AG04450 (cell line): Measurements from ENCODE around the gene ADGRD2. TPM values are rescaled to one million over a fixed set of nuclear protein-coding genes. Genes with fewer than 3 reads are reported as not detected.
"Not testable (repeated sequence)": the region's sequence is repeated elsewhere in the genome, so short reads cannot be mapped to it uniquely, and the experiment has no call there.

Experiments used
- CTCF ChIA-PET: fragments of 300-600, 350-600 bp; formaldehyde crosslinking; extraction: SDS; loops from one replicate; lab custom pipeline; 2022; ENCODE audit warnings: antibody characterized with exemption, inconsistent platforms; lab: Charles Lee
- POLR2A ChIA-PET: fragments of 350-600 bp; formaldehyde crosslinking; extraction: SDS; loops from one replicate; lab custom pipeline; 2021; ENCODE audit warnings: antibody characterized with exemption, inconsistent platforms; lab: Yijun Ruan, JAX
- DNase-seq: peaks from one replicate; pipeline ENCODE4 v3.0.0-alpha.2; 2011; ENCODE audit warnings: low read depth, low spot score
- H3K27ac ChIP-seq: one replicate; pipeline ENCODE4 v1.5.1; 2012; ENCODE audit warnings: low read depth, low read length, control low read depth
- H3K27me3 ChIP-seq: one replicate; pipeline ENCODE4 v1.6.0; 2012; ENCODE audit warnings: low read length; ENCODE audit not compliant: control insufficient read depth, insufficient read depth
- H3K4me3 ChIP-seq: 2 replicates; pipeline ENCODE4 v1.5.1; 2011; ENCODE audit warnings: mild to moderate bottlenecking, low read depth, low read length, control low read depth
- H3K9me3 ChIP-seq: 2 replicates; pipeline ENCODE4 v1.5.1; 2012; ENCODE audit warnings: low read length; ENCODE audit not compliant: control insufficient read depth, insufficient read depth
- CTCF ChIP-seq: IDR thresholded peaks from 2 replicates; pipeline ENCODE4 v1.5.1; 2011; ENCODE audit warnings: low read depth, low read length, control low read depth, inconsistent platforms
- polyA plus RNA-seq: library from polyadenylated mRNA; depleted of rRNA; stranded (reverse); fragments of >200 nt; gene quantifications from 2 replicates; pipeline ENCODE4 v1.2.3, GENCODE V29; 2011

ADGRD2 gene
- polyA plus RNA-seq, 1 experiment = not detected

- no peak for TF ChIP-seq CTCF
- Histone ChIP-seq H3K27ac (no peak overlapping the region), H3K9me3 (no peaks in the 10 kb centered on the region), H3K4me3 (no peak overlapping the region), H3K27me3 (peaks cover 8% of the 10 kb centered on the region)
- CTCF ChIA-PET = interaction anchor here (0.5 kb wide), 1 partner anchor 12 kb away, joined by 3 read pairs; no protein-coding TSS in a partner anchor
- DNase-seq = no peak
- POLR2A ChIA-PET = no interaction called here
Measured at GRCh38 chr9:124423591-124423990, 26.7 kb upstream of the ADGRD2 start.

GRCh38 chr9:124425733-124426132, 24.5 kb upstream of the ADGRD2 start:
- POLR2A ChIA-PET, H3K27ac ChIP-seq, H3K9me3 ChIP-seq, H3K4me3 ChIP-seq, CTCF ChIA-PET, DNase-seq: not testable (repeated sequence)
- peaks cover 13% of the 10 kb centered on the region for H3K27me3 ChIP-seq

- ChIA-PET POLR2A (no interaction called here), CTCF (no interaction called here)
- Histone ChIP-seq H3K27me3 (peaks cover 13% of the 10 kb centered on the region), H3K9me3 (no peaks in the 10 kb centered on the region), H3K4me3 (no peak overlapping the region), H3K27ac (no peak overlapping the region)
- no peak for TF ChIP-seq CTCF
- no peak for DNase-seq
Measured at GRCh38 chr9:124426361-124426760, 23.9 kb upstream of the ADGRD2 start.

- no peak overlapping the region for H3K27ac ChIP-seq
- peaks cover 10% of the 10 kb centered on the region for H3K27me3 ChIP-seq
- H3K4me3 ChIP-seq = no peak overlapping the region
- no peaks in the 10 kb centered on the region for H3K9me3 ChIP-seq
- POLR2A ChIA-PET = interaction anchor here (0.6 kb wide), 1 partner anchor 109 kb away, joined by 6 read pairs; no protein-coding TSS in a partner anchor
- no peak for TF ChIP-seq CTCF
- no peak for DNase-seq
- CTCF ChIA-PET = interaction anchor here (1.0 kb wide), 1 partner anchor 110 kb away, joined by 3 read pairs; no protein-coding TSS in a partner anchor
Measured at GRCh38 chr9:124427281-124427680, 23.0 kb upstream of the ADGRD2 start.

GRCh38 chr9:124428751-124429529, 21.3 kb upstream of the ADGRD2 start:
- Histone ChIP-seq H3K4me3 (no peak overlapping the region), H3K9me3 (no peaks in the 10 kb centered on the region; the same call in 1 of the 2 replicates), H3K27ac (no peak overlapping the region), H3K27me3 (peaks cover 7% of the 10 kb centered on the region)
- no peak for TF ChIP-seq CTCF
- CTCF ChIA-PET = interaction anchor here (2.9 kb wide), 1 partner anchor 10 kb away, joined by 17 read pairs; no protein-coding TSS in a partner anchor
- POLR2A ChIA-PET = no interaction called here
- DNase-seq = no peak
